Measurements from ENCODE around the gene FAM20C.

Gene FAM20C

GRCh38 chr7:159370-160270 is 32.8 kb upstream of the FAM20C start:
- DNase-seq: no peak

GRCh38 chr7:160958-161725 is 31.2 kb upstream of the FAM20C start:
- no peak for DNase-seq

DNA sequence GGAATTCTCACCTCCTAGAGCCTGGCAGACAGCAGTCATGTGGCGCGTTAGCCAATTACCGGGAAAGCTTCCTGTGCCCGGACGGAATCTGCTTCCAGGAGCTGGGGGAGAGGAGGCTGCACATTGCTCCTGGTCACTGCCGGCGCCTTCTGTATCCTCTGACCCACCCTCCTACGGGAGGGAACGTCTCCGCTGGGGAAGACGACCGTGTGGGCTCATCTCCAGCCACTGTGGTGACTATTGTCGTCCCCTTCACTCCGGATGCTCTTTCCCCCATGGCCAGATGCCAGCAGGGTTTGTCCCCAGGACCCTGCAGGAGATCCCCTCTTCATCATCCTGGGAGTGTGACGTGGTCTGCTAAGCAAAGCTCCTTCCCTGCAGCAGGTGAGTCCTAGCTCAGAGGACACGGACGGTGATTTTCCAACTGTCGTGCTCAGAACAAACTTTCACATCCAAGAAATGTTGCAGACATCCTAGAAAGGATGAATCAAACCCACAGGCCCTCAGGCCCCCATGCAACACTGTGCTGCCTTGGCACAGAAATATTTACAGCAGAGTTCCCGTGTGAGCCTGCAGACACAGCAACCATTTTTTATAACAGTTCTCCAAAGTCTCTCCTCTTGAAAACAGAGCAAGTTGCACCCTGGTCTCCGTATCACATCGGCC is 29.6 kb upstream of the FAM20C start:
- no peak for DNase-seq

- DNase-seq: no peak
Measured at GRCh38 chr7:163298-163695, 29.1 kb upstream of the FAM20C start.

- no peak for DNase-seq
Measured at GRCh38 chr7:163971-164881, 28.1 kb upstream of the FAM20C start.

DNA sequence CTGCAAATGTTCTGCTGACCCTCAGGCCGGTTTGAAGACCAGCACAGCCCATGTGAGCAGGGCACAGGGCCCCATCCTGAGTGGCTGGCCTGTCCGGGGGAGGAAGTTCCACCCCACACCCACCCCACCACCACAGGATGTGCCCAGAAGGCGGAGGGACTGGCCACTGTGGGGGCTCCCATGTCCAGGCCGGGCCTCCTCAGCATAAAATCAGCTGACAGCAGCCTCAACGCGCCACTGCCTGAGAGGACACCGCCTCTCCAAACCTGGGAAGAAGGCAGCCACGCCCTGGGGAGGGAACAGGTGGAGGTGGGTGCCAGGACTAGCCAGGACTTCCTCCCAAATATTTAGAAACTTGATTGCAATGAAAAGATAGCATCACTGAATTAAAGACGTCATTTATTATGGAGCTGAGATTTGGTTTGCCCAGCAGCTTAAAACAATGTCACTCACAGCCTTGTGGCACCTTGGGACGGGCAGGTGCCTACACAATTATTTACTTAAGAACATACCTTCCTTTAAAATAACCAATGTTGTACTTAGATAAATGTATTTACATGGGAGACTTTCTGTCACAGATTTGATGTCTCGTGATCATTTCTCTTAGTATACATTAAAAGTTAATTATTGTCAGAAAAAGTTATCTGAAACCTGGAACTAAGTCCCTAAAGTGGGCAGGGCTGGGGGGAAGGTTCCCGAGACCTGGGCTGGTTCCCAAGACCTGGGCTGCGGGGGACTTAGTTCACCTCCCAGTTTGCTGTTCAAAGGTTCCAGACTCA is 27.3 kb upstream of the FAM20C start:
- no peak for DNase-seq

DNA sequence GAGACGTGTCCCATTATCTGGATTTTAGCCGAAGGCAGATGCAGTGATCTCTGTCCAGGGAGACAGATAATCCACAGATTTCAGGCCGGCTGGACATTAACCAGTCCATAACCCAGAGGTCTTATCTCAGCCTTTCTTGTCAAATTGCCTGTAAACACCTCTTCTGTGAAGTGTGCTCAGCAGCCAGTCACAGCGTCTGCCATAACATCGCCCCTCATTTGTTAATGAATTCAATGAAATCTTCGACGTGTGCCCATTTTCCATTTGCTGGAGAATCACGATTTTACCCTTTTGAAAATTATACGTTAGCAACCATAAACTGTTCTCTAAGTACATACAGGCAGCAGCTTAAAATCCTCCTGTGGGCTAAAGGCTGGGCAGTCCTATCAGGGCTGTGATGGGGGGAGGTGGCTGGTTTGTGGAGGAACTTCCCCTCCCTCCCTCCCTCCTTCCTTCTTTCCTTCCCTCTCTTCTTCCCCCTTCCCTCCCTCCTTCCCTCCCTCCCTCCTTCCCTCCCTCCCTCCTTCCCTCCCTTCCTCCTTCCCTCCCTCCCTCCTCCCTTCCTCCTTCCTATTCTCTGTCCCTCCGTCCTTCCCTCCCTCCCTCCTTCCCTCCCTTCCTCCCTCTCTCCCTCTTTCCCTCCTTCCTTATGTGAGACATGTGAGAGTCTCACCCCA is 26.6 kb upstream of the FAM20C start:
- DNase-seq: no peak

DNA sequence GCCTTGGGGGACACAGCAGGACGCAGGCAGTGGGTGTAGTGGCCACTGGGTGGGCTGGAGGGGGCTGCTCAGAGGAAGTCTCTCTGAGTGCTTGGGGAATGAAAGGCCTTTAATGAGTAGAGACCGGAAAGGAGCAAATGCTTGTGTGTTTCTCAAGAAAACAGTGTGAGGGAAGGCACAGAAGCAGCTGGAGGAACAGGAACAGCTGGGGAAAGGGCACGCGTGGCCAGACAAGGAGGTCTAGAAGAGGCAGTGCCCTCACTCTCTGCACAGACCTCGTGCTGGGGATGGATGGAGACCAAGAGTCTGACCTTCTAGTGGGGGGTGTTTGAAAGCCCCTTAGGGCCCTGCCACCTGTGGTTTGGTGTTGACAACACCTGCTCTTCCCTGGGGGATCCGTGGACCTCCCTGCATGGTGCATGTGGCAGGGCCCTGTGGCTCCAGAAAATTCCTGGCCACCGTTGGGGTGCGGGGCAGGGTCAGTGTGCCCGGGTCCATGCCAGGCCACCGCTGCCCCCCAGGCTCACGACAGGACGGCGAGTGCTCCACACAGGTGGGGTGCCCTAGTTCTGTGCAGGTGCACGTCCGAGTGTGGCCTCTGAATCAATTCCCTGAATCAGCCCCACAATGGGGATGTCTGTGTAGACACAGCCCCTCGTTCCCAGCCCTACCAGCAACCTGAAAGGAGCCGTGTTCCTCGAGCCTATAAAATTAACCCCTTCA is 25.9 kb upstream of the FAM20C start:
- DNase-seq: no peak

DNA sequence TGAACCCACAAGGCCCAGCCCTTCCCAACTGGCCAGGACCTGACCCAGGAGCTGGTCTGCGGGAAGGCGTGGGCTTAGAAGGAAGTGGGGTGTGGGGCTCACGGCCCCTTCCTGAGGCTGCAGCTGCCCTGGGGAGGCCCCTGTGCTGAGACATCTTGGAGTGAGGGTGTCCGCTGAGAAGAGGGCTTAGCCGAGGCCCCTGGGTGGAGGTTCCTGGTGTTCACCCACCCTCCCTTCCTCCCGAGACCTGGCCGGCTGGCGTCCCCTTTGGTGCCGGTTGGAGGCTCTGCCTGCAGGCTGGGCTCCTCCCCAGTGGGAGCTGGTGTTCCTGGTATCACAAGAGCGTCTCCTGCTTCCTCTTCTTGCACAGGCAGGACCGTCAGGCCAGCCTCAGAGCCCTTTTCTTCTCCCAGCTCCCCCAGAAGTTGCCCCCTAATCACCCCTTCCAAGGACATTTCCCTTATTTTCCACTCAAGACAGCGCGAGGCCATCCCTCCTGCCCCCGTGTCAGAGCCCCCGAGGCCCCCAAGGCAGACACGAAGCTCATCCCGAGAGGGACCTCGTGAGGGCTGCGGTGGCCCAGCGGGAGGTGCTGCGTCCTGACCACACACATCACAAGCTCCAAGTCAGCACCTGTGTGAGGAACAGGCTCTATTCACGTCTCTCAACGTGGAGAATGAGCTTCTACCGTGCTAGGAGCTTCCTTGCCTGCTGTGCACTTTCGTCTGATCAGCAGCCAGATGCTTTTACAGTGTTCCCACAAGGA is 25.1 kb upstream of the FAM20C start:
- DNase-seq: no peak

DNA sequence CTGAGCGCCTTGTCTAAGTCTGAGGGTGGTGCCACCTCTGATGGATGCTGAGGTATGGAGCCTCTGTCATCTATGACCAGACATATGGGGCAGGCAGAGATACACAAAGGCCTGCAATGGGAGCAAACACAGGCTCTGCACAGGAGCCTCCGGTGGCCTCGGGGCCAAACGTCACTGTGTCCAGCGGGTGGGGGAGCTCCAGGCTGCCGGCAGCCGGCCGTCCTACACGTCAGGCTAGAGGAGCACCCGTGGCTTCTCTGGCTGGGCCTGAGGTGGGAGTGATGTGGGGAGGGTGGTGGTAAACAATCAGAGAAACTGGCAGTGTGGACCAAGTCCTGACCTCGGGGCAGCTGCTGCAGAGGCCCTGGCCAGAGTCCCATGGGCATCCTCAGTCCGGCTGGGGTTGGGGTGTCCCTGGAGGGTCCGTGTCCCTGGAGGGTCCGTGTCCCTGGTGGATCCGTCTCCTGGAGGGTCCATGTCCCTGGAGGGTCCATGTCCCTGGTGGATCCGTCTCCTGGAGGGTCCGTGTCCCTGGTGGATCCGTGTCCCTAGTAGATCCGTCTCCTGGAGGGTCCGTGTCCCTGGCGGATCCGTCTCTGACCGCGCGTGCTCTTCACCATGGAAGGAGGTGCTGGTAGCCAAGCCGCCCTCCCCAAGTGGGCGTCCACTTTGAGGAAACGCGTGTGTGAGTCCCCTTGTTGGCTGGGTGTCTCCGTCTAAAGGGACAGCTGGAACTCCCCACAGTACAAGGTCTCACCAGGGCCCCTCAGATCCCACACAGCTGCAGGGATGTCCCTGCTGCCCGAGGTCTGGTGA is 24.2 kb upstream of the FAM20C start:
- no peak for DNase-seq

DNA sequence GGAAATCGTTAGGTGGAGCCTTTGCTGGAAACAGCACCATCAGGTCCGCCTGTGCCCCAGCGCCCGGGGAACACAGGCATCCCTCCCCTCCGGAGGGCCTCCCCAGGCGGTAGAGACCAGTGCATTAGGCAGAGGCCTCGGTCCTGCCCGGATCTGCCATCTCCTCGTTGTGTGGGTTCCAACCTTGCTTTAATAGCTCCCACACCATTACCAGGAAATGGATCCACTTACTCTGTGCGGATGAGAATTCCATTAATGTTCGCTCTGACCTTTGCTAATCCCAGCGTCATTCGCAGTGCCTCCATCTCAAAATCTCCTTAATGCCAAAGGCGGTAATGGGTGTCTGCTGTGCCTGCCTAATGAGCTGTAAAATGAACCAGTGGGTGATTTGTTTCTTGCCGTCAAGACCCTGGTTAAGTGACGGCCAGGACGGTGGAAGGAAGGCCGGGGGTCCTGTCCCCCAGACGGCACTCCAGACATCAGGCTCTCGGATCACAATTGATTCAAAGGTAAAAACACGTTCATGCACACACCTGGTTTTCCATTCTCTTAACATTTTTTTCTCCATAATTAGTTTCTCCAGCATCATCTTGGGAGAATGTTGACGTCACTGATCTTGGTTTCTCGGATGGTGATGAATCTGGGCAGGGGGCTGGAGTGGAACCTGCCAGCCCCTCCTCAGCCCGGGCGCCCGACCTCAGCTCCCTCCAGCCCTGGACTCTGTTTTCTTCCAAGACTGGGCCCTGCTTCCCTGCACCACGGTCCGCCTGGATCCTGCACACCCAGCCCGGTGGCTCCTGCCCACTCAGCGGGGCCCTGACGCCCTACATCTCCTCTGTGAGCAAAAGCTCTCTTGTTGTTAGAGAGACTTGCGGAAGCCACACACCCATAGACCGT is 22.8 kb upstream of the FAM20C start:
- DNase-seq: no peak

DNA sequence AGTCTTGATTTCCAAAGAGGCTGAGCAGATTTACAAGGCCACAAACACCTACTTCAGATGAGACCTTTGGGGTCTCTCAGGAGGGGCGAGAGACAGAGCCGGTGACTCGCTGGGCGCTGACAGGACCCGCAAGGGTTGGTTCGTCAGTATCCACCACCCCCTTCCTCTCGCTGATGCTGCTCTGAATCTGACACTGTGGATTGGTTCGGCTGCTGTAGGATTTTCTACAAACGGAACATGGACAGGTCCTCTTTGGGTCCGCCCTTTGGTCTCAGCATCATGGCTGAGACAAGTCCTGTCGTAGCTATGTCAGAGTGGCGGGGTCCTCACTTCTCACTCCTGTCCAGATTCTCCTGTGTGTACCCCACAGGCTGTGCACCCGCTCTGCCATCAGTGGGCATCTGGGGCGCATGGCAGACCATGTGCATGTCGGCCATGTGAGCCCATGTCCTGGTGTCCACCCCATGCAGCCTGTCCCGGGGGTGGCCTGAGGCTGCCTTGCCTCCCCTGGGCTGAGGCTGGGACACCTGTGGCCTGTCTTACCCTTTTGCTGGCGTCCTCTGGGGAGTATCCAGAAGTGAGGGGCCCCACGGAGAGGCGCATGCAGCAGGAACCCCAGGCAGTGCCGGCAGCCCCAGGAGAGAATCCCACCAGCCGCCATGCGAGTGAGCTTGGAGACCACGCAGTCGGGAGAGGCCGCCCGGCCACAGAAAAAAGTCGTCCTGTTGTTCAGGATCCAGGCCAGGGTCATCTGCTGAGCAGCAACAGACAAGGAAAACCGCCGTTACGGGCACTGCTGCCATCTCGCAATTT is 21.6 kb upstream of the FAM20C start:
- no peak for DNase-seq

GRCh38 chr7:171364-171904 is 20.9 kb upstream of the FAM20C start:
- DNase-seq: no peak

GRCh38 chr7:171912-172515 is 20.4 kb upstream of the FAM20C start:
- DNase-seq: no peak

GRCh38 chr7:173209-173918 is 19.0 kb upstream of the FAM20C start:
- DNase-seq: no peak
